ENCODE data around the gene AXIN1.
"Not testable (repeated sequence)": the region's sequence is repeated elsewhere in the genome, so short reads cannot be mapped to it uniquely, and the experiment has no call there.

AXIN1 gene, protein sequence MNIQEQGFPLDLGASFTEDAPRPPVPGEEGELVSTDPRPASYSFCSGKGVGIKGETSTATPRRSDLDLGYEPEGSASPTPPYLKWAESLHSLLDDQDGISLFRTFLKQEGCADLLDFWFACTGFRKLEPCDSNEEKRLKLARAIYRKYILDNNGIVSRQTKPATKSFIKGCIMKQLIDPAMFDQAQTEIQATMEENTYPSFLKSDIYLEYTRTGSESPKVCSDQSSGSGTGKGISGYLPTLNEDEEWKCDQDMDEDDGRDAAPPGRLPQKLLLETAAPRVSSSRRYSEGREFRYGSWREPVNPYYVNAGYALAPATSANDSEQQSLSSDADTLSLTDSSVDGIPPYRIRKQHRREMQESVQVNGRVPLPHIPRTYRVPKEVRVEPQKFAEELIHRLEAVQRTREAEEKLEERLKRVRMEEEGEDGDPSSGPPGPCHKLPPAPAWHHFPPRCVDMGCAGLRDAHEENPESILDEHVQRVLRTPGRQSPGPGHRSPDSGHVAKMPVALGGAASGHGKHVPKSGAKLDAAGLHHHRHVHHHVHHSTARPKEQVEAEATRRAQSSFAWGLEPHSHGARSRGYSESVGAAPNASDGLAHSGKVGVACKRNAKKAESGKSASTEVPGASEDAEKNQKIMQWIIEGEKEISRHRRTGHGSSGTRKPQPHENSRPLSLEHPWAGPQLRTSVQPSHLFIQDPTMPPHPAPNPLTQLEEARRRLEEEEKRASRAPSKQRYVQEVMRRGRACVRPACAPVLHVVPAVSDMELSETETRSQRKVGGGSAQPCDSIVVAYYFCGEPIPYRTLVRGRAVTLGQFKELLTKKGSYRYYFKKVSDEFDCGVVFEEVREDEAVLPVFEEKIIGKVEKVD

DNA sequence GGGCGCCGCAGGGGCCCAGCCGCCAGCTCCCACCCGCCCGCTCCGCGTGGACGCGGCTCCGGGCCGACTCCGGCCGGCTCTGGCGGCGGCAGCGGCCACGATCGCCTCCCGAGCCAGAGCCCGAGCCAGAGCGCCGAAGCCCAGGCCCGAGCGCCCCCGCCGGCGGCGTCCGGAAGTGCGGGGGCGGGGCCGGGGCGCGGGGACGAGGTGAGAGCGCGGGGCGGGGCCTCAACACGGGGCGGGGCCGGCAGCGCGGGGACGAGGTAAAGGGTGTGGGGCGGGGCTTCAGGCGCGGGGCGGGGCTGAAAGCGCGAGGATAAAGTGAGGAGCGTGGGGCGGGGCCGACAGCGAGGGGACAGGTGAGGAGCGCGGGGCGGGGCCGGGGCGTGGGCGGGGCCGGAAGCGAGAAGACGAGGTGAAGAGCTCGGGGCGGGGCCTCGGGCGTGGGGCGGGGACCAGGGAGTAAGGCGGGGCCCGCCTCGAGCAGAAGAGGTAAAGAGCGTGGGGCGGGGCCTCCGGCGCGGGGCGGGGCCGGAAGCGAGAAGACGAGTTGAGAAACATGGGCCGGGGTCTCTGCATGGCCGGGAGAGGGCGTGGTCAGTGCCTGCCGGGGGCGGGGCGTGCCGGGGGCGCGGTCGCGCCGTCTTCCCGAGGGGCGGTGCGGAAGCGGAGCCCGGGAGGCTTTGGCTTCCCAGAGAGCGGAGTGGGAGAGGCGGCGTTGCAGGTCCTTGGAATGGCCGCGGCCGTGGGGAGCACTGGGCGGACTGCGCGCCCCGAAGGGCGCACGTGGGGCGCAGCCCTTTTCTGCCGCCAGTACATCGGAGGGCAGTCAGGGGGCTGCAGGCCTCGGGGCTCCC is at the start of gene AXIN1:
Gene AXIN1, minus strand, starts transcription at position 177 of the 857 bp plus-strand sequence. CDS start 5,698 bp downstream, outside the sequence.
- DNase-seq: peak; percentile 96

DNA sequence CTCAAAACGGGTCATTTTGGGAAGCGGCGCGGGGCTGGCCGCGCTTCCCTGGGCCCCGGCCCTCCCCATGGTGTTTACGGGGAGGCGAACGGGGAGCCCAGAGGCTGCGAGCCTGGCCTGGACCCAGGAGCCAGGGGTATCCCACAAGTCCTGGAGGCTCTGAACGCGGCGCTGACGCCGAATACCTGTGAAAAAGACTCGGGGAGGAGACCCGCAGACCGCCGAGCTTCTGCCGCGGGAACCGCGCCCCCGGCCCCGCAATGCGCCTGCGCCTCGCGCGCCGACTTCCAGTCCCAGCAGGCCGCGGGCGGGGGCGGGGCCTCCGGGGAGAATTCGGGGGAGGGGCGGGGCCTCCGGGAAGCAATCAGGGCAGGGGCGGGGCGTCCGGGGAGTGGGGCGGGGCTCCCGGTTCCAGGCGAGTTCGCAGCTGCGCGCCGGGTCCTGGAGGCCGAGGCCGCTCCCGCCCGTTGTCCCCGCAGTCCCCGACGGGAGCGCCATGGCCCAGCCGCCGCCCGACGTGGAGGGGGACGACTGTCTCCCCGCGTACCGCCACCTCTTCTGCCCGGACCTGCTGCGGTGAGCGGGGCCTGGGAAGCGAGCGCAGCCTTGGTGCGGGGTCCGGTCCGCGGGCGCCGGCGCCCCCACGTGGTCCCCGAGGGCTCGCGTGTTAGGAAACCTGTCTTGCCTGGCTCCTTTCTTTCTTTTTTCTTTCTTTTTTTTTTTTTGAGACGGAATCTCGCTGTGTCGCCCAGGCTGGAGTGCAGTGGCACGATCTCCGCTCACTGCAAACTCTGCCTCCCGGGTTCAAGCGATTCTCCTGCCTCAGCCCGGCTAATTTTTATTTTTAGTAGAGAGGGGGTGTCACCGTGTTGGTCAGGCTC is 49.2 kb upstream of the AXIN1 start, which contains the start of gene DECR2:
Gene DECR2, plus strand, starts transcription at position 418 of the 881 bp plus-strand sequence. Its CDS starts 79 bp downstream, at position 497.
- peak; percentile 89 for DNase-seq

DNA sequence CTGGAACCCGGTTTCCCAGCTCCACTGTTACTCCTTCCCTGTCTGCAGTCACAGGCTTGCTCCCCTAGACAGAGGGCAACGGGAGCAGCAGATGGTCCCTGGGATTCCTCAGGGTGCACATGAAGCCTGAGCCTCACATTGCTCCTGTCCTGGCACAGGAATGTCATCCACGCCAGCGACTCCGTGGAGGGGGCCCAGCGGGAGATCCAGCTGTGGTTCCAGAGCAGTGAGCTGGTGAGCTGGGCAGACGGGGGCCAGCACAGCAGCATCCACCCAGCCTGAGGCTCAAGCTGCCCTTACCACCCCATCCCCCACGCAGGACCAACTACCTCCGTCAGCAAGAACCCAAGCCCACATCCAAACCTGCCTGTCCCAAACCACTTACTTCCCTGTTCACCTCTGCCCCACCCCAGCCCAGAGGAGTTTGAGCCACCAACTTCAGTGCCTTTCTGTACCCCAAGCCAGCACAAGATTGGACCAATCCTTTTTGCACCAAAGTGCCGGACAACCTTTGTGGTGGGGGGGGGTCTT is 47.6 kb upstream of the AXIN1 start:
- no peak for DNase-seq

DNA sequence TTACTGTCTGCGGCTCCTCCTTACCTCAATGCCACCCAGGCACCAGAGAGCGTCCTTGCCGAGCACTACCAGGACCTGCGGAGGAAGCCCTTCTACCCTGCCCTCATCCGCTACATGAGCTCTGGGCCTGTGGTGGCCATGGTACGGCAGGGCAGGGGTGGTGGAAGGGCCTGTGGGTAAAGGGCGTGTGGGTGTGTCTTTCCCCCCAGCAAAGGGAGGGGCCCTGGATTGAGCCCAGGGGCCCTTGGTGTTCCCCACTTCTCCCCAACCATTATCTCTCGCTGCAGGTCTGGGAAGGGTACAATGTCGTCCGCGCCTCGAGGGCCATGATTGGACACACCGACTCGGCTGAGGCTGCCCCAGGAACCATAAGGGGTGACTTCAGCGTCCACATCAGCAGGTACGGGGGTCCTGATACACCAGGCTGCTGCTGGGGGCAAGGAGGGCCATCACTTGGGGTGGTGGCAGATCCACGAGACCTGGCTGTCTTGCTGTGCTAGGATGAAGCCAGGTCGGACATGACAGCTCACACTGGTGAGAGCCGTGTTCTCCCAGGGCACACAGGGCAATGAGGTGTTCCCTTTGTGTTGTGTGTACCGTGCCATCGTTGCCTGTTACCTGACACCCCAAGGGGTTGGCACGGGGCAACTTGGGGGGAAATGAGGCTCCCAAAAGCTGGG is 47.0 kb upstream of the AXIN1 start:
- no peak for DNase-seq

DNA sequence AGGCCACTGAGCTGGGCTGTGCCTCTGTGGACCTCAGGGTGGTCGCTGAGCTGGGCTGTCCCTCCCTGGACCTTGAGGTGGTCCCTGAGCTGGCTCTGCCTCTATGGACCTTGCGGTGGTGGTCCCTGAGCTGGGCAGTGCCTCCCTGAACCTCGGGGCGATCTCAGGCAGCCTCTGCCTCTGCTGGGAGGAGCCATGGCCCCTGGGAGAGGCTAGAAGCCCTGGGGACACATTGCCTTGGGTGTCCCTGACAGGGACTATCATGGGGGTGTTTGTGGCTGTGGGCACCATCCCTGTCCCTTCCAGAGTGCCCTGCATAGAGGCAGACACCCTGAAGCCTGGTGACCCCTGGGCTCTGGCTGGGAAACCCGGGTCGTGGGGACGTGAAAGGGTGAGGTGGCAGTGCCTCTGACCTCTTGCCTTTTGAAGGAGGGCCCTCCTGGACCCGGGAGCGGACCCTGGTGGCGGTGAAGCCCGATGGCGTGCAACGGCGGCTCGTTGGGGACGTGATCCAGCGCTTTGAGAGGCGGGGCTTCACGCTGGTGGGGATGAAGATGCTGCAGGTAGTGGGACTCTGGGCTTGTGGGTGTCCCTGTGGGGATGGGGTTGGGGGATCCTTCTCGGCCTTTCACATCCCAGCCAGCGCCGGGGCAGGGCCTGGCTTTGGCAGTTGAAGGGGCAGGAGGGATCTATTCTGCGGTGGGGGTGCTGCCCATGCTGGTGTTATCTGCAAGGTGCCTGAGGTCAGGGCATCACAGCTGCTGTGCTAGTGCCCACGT is 46.2 kb upstream of the AXIN1 start:
- no peak for DNase-seq

DNA sequence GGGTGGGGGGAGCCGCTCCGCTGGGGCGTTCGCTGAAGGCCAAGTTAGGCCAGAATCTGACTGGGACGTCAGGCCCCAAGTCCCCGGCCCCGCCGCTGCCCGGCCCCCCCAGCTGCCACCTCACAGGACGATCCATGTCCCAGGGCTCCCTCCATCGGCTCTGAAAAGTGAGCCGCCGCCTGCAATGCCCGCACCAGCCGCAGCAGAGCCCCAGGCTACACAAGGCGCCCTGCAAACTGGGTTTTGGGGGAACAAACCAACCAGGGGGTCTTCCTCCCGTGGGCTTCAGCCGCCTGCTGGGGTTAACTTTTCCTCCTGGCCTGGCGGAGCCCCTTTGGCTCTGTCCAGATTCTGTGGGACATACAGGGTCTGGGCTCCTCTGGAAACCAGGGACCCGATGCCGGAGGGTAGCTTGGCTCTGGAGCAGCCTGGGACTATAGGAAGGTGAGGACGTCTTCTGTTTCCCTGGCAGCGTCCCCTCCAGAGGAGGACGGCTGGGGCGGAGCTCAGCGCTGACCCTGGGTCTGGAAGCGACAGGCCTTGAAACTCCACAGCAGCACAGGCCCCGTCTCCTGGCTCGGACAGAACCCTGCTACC is 45.3 kb upstream of the AXIN1 start:
- DNase-seq: peak; percentile 77

DNA sequence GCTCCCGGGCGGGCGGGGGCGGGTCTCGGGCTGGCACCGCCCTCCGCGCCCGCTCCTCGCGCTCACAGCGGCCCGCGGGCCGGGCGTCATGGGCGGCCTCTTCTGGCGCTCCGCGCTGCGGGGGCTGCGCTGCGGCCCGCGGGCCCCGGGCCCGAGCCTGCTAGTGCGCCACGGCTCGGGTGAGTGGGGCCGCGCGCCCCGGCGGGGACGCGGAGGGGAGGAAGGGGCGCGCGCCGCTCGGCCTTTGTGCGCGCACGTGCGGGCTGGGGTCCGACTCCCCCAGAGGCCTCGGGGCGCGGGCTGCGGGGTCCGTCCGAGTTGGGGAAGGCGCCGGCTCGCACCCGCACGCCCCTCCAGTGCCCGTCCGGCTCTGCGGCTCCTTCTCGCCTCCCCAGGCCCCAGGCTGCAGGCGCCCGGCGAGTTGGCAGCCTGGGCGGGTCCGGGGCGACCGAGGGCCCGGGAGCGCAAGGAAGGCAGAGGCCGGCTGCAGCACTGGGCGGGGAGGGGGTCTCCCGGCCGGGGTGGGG is 44.7 kb upstream of the AXIN1 start, which contains the start of gene NME4:
Gene NME4, plus strand, starts transcription at position 65 of the 527 bp plus-strand sequence. Its CDS starts 24 bp downstream, at position 89.
- DNase-seq: peak; percentile 46

DNA sequence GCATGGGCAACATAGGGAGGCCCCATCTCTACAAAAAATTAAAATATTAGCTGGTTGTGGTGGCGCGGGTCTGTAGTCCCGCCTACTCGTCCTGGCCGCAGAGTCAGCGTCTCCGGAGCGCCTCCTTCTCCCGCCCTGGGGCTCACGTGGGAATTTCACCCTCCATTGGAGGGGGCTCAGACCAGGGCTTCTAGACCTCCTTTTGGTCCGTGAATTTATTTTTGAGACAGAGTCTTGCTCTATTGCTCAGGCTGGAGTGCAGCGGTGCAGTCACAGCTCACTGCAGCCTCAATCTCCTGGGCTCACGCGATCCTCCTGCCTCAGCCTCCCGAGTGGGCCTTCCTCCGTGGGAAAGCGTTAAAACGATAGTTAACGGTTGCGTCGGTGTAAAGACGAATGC is 44.1 kb upstream of the AXIN1 start:
- DNase-seq: peak; percentile 67

DNA sequence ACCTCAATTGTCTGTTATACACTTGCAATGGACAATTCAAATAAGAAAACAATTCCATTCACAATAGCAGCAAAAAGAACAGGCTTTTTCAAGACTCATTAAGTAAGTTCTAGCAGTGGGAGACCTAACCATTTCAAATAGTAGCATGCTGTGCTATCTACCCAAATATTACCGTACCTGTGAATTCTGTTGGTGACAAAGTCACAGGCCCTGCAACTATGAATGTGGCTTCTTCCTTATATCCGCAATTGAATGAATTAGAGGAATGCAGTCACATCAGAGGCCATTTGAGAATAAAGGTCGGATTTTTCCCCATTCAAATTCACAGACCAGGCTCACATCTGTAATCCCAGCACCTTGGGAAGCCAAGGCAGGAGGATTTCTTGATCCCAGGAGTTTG is 43.7 kb upstream of the AXIN1 start:
- DNase-seq: no peak

DNA sequence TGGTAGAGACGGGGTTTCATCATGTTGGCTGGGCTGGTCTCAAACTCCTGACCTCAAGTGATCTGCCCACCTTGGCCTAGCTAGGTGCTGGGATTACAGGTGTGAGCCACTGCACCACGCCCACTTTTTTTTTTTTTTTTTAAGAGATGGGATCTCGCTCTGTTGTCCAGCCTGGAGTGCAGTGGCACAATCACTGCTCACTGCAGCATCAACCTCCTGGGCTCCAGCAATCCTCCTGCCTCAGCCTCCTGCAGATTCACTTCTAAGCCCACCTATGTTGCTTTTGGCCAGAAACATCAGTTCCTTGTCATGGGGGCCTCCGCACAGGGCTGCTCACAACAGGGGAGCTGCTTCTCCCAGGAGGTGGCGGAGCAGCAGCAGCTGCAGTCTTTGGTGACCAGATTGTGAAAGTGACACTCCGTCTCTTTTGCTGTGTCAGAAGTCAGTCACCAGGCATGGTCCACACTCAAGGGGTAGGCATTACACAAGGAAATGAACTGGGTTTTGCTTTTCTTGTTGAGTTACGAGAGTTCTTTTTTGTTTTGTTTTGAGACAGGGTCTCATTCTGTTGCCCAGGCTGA is 40.0 kb upstream of the AXIN1 start:
- no peak for DNase-seq

DNA sequence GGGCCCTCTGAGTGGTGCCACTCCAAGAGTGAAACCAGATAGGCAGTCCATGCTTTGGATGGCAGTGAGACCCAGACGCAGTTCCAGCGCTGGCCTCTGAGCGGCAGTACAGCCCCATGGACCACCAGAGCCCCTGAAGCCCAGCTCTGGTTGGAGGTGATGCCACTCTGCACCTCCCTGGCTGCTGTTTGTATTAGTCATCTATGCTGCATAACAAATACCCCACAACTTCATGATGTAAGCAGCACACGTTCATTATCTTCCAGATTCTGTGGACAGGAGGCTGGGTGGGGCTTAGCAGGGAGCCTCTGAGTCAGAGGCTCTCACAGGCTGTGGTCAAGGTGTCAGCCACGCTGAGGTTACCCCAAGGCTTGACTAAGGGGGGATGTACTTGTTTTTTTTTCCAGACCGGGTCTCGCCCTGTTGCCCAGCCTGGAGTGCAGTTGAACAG is 39.4 kb upstream of the AXIN1 start:
- DNase-seq: peak; percentile 83

DNA sequence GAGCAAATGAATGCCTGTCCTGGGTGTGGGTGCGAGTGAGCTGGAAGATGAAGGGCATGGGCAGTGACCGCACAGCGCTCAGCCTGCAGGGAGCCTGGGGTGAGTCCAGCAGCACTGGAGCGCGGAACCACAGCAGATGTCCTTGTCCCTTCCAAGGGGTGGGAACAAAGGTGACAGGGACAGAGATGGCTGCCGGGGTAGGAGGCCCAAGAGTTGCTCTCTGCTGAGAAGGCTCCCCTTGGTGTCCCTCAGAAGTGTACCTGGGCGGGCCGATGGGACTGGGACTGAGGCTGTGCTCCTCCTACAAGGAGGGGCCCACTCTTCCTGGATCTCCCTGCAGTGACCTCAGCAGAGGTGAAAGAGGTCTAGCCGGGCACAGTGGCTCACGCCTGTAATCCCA is 36.8 kb upstream of the AXIN1 start:
- DNase-seq: no peak

DNA sequence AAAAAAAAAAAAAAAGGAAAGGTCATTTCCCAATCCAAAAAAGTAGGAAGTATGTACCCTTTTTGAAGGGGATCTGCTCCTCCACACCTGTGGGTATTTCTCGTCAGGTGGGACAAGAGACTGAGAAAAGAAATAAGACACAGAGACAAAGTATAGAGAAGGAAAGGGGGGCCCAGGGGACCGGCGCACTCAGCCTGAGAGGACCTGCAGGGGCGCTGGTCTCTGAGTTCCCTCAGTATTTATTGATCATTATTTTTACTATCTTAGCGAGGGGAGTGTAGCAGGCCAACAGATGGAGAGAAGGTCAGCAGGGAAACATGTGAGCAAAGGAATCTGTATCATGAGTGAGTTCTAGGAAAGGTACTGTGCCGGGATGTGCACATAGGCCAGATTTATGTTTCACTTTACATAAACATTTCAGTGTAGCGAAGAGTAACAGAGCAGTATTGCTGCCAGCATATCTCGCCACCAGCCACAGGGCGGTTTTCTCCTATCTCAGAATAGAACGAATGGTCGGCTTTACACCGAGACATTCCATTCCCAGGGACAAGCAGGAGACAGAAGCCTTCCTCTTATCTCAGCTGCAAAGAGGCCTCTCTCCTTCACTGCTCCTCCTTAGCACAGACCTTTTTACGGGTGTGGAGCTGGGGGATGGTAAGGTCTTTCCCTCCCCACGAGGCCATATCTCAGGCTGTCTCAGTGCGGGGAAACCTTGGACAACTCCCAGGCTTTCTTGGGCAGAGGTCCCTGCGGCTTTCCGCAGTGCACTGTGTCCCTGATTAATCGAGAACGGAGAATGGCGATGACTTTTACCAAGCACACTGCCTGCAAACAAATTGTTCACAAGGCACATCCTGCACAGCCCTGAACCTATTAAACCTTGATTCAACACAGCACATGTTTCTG is 35.5 kb upstream of the AXIN1 start:
- not testable (repeated sequence) for DNase-seq

DNA sequence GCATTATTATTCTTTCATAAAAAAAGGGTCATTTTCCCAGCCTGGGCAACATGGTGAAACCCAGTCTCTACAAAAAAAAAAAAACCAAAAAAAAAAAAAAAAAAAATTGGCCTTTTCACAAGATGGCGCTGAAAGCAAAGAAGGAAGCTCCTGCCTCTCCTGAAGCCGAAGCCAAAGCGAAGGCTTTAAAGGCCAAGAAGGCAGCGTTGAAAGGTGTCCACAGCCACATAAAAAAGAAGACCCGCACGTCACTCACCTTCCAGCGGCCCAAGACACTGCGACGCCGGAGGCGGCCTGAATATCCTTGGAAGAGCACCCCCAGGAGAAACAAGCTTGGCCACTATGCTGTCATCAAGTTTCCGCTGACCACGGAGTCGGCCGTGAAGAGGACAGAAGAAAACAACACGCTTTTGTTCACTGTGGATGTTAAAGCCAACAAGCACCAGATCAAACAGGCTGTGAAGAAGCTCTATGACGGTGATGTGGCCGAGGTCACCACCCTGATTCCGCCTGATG is 34.2 kb upstream of the AXIN1 start:
- no peak for DNase-seq

DNA sequence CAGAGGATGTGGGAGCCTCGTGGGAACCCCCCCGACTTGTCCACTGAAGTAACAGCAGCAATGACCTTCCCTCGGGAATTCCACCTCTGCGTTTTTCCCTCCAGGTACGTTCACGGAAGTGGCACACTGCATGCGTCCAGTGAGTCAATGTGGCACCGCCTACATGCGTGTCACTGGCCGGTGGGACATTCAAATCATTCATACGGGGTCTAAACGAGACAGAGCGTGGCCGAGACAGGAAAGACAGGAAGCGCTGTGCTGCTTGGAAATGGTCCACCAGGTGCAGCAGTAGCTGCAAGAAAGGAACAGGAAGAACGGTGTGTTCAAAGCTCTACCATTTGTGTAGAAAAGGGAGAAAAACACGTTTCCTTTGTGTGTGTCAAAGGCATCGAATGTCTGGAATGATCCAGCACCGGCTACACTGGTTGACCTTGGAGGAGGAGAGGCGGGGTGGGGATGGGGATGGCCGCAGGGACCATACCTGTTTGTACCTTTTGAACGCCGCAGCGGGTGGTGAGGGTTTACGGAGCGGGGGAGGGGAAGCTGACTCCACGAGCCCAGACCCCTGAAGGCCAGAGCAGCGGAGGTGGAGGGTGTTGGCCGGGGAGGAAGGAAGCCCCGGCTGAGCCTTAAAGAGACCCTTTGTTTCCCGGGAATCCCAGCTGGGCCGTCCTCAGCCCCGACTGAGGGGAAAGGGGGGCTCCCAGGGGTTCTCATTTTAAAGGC is 31.0 kb upstream of the AXIN1 start:
- no peak for DNase-seq
